ENCODE data around the gene KBTBD8. TPM values are rescaled to one million over a fixed set of nuclear protein-coding genes. Genes with fewer than 3 reads are reported as not detected.
A peak's percentile ranks its signal among the peaks of the same experiment; 100 is the strongest.

The KBTBD8 gene
- total and polyA plus RNA-seq, 8 donors, result 0.20 to 1.7 (median 0.69) TPM

- 49 to 64% methylated on average over 3 of the region's 3 CpGs for WGBS, 2 donors
- no peaks in the 10 kb centered on the region for H3K36me3 ChIP-seq
- H3K27ac ChIP-seq, result no peak overlapping the region
- H3K4me1 ChIP-seq, result peaks cover 10 to 16% (median 13%) of the 10 kb centered on the region in 3 donors
- no peak for TF ChIP-seq CTCF (IDR thresholded peaks at IDR 0.05)
- ATAC-seq (peak in 2 of 4 donors; percentile 62 to 67), FAIRE-seq (no peak), DNase-seq (no peak)
- H3K9me3 ChIP-seq, result no peaks in the 10 kb centered on the region
- intact Hi-C loops (cut with DNase I), result no loop called here
- no peaks in the 10 kb centered on the region for H3K27me3 ChIP-seq
- H3K4me3 ChIP-seq, result no peak overlapping the region
Observed at GRCh38 chr3:67030785-67031740, 33.0 kb downstream of the KBTBD8 start.

GRCh38 chr3:67031986-67032385, 33.9 kb downstream of the KBTBD8 start:
- TF ChIP-seq CTCF (IDR thresholded peaks at IDR 0.05), result no peak

GRCh38 chr3:67033079-67033478, 35.0 kb downstream of the KBTBD8 start:
- DNase-seq, result no peak
- H3K4me1 ChIP-seq, result peaks cover 10 to 16% (median 13%) of the 10 kb centered on the region in 3 donors
- ATAC-seq, result no peak
- H3K27ac ChIP-seq, result no peak overlapping the region
- no peaks in the 10 kb centered on the region for H3K27me3 ChIP-seq
- 68 to 76% methylated on average over 2 of the region's 2 CpGs for WGBS, 2 donors
- no peak overlapping the region for H3K4me3 ChIP-seq
- no peaks in the 10 kb centered on the region for H3K9me3 ChIP-seq
- FAIRE-seq, result no peak
- intact Hi-C loops (cut with DNase I), result no loop called here
- no peaks in the 10 kb centered on the region for H3K36me3 ChIP-seq
- TF ChIP-seq CTCF (IDR thresholded peaks at IDR 0.05), result no peak

More at GRCh38 chr3:67031986-67032385, 33.9 kb downstream of the KBTBD8 start:
- Histone ChIP-seq H3K4me1 (peaks cover 10 to 16% (median 13%) of the 10 kb centered on the region in 3 donors), H3K36me3 (no peaks in the 10 kb centered on the region), H3K4me3 (no peak overlapping the region), H3K27ac (no peak overlapping the region), H3K27me3 (no peaks in the 10 kb centered on the region), H3K9me3 (no peaks in the 10 kb centered on the region)
- ATAC-seq (no peak), FAIRE-seq (no peak), DNase-seq (no peak)
- intact Hi-C loops (cut with DNase I), result no loop called here
- WGBS, 2 donors, result 19 to 25% methylated on average over 1 of the region's 1 CpG

GRCh38 chr3:67034371-67034770, 36.3 kb downstream of the KBTBD8 start:
- Histone ChIP-seq H3K27ac (no peak overlapping the region), H3K36me3 (no peaks in the 10 kb centered on the region), H3K9me3 (no peaks in the 10 kb centered on the region), H3K4me3 (no peak overlapping the region), H3K4me1 (peaks cover 10 to 16% (median 13%) of the 10 kb centered on the region in 3 donors), H3K27me3 (no peaks in the 10 kb centered on the region)
- ATAC-seq (no peak), FAIRE-seq (no peak), DNase-seq (no peak)
- intact Hi-C loops (cut with DNase I), result no loop called here
- TF ChIP-seq CTCF (IDR thresholded peaks at IDR 0.05), result no peak
- WGBS, 2 donors, result 83 to 92% methylated on average over 3 of the region's 3 CpGs

GRCh38 chr3:67037615-67038014, 39.5 kb downstream of the KBTBD8 start:
- ATAC-seq (peak in 1 of 4 donors; percentile 60), FAIRE-seq (no peak), DNase-seq (no peak)
- Histone ChIP-seq H3K36me3 (no peaks in the 10 kb centered on the region), H3K9me3 (no peaks in the 10 kb centered on the region), H3K27me3 (no peaks in the 10 kb centered on the region), H3K27ac (no peak overlapping the region), H3K4me1 (peaks cover 0 to 6% (median 5%) of the 10 kb centered on the region in 3 donors), H3K4me3 (no peak overlapping the region)
- intact Hi-C loops (cut with DNase I), result no loop called here
- TF ChIP-seq CTCF (IDR thresholded peaks at IDR 0.05), result no peak
- WGBS, 2 donors, result 37 to 48% methylated on average over 4 of the region's 4 CpGs

Measured in pancreas (tissue), 10 donors.